ENCODE results near the gene MBL2.

MBL2 gene

GRCh38 chr10:52774182-52774581, 1.6 kb upstream of the MBL2 start:
- no peak for DNase-seq (ENCODE audit: low spot score)
- FAIRE-seq, result no peak

GRCh38 chr10:52771534-52772445, 794 bp downstream of the MBL2 start:
- DNase-seq (ENCODE audit: low spot score) (no peak), FAIRE-seq (no peak)

- FAIRE-seq (no peak), DNase-seq (ENCODE audit: low spot score) (no peak)
These were observed 1.7 kb downstream of the MBL2 start for GRCh38 chr10:52770904-52771303.

- FAIRE-seq (no peak), DNase-seq (ENCODE audit: low spot score) (no peak)
These were observed 2.6 kb downstream of the MBL2 start for GRCh38 chr10:52769966-52770365.

DNA sequence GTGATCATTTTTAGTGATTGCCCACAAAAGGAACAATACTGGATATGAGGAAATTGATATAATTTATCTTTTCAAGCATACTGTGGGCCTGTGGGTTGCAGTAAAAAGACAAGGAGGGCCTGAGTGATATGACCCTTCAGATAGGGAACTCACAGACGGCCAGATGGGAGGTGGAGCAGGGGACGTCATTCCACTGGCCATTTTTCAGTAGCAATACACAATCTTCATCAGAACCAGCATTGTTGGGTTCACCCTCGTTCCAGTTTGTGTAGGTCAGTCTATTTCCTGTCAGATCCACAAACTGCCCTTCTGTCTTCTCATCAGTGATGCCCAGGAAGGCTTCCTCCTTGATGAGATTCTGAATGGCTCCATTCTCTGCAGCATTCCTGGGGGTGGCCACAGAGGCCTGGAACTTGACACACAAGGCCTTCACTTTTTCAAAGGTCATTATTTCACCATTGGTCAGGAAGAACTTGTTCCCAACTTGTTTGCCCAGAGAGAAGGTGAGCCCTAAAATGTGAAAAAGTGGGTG, 4.5 kb downstream of the MBL2 start:
- FAIRE-seq (no peak), DNase-seq (ENCODE audit: low spot score) (no peak)

DNA sequence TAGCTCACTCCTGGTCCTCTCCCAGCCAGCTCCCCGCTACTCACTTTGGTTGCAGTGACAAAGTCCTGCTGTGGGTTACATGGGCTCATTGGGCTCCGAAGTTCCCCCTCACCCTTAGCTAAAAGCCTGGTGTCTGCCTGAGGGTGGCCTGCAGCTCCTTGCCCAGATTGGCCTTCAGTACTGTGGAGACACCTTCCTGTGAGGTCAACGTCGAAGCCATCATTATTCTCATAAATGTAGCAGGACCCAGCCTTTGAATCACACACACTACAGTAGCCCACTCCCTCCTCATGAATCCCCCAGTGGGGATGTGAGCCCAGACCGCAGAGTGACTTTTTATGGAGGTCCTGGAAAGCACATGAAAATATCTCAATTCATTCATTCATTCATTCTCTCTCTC, 10.5 kb downstream of the MBL2 start:
- FAIRE-seq, result no peak
- no peak for DNase-seq (ENCODE audit: low spot score)

DNA sequence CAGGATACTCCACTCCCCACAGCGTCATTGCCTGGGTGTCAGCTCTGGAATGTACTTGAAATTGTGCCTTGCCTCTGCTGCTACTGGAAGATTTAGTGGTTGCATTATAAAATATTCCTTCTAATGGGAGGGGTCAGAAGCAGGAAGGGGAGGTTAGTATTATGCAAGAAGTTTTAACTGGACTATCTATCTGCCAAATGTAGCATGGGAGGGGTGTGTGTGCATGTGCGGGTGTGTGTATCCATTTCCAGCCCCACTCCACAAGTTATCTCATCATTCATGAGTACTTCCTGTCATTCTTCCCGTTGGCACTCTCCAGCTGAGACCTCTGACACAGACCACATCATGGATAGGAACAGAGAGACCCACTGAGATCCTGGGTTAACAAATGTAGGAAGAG, 13.4 kb downstream of the MBL2 start:
- no peak for FAIRE-seq
- no peak for DNase-seq (ENCODE audit: low spot score)

GRCh38 chr10:52758406-52758805, 14.2 kb downstream of the MBL2 start:
- DNase-seq (ENCODE audit: low spot score) (no peak), FAIRE-seq (no peak)

- no peak for DNase-seq (ENCODE audit: low spot score)
- FAIRE-seq, result no peak
These were observed 14.8 kb downstream of the MBL2 start for GRCh38 chr10:52757773-52758172.

DNA sequence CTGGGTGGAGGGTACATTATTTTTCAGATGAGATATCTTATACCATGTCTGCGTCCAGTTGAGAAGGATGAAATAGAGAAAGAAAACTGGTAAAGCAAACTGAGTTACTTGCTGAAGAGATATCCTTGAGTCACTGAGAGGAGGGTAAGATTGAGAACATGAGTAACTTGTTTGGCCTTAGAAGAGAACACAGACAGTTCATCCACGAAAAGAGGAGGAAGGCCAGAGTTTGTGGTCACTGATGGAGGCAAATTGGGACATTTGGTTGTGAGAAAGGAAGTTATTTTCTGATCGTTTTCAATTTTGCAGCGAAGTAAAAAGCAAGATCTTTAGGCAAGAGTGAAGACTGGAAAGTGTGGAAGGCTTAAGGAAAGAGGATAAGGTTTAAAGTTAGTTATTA, 15.6 kb downstream of the MBL2 start:
- FAIRE-seq (no peak), DNase-seq (ENCODE audit: low spot score) (no peak)

DNA sequence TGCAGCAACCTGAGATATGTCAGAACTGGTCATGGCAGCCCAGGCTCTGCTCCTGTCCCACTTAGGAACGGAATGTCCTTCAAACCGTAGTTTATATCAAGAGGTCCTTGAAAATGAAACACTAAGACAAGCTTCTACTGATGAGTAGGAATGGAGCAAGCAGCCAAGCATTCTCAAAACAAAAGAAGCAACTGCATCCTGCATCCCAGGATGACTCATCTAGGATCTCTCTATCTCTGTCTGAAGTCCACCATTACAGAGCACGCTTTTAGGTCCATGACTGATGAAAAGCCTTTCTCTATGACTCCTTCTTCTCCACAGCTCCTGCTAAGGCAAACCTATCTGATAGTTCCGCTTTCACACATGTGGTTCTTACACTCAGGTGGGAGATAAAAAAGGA, 16.3 kb downstream of the MBL2 start:
- no peak for FAIRE-seq
- no peak for DNase-seq (ENCODE audit: low spot score)

DNA sequence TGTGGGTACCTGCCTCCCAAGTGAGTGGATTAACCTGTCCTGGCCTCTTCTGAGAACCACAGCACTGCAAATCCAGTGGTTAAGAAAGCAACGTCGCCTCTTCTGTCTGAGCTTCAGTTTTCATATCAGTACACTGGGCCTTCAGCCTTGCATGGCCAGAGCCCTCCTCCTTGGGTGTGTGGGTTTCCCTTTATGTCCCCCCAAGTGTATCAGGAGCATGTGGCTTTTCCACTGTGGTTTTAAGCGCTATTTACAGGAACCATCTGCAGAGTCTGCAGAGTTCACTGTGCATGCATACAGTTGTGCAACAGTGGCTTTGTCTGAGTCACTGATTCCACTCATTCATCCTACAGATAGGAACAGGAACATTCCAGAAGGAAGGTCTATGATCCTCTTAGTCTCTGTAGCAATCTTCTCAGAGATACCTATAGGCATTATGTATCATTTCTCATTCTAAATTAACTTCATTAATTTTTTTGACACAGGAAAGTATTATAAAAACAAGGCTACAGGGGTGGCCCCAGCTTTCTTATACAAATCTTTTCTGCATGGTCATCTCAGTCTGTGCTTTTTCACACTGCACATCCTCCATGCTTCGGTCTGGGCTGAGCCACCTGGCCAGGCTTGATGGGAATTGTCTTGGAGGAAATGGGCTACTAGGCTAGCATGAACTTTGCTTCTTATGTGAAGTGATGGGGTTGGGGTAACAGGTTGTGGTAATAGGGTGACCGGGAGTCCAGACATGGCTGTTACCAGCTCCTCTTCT, 17.1 kb downstream of the MBL2 start:
- FAIRE-seq (no peak), DNase-seq (ENCODE audit: low spot score) (no peak)

GRCh38 chr10:52752801-52753445, 19.7 kb downstream of the MBL2 start:
- no peak for DNase-seq (ENCODE audit: low spot score)
- FAIRE-seq, result no peak

DNA sequence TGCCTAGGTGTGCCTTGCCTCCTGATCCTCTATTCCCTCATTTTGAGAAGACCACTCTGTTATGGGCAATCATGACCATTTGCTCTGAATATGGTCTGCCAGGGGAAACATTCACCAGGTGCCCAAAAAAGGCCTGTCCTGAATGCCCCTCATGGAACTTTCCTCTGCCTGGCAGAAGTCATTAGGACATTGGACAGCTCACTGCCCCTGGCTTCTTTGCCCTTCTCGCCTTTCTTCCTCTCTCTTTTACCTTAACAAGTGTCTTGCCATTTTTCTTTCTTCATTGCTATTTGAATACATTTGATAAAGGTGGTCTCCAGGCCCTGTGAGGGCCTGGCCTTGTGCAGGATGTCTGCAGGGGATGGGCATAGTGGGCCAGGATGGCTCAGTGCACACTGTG, 20.3 kb downstream of the MBL2 start:
- DNase-seq (ENCODE audit: low spot score), result no peak
- FAIRE-seq, result no peak

- DNase-seq (ENCODE audit: low spot score), result no peak
- FAIRE-seq, result no peak
These were observed 21.2 kb downstream of the MBL2 start for GRCh38 chr10:52751337-52751736.

DNA sequence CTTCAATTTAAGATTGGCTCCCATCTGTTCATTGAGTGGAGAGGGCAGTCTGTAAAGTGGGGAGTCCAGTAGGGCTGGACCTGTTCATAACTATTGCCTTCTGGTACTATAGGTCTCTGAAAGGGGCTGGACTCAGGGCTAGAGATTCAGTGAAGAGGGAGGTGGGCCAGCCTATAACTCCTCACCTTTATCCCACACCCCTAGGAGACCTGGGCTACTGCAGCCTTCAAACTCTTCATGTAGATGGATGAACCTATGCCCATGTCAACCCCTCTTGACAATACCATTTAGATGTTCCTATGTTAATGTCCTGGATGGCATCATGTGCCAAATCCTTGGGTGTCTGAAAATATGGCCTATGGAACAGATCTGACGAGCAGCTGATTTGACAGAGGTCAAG, 22.0 kb downstream of the MBL2 start:
- DNase-seq (ENCODE audit: low spot score), result no peak
- no peak for FAIRE-seq

GRCh38 chr10:52747694-52748093, 24.9 kb downstream of the MBL2 start:
- FAIRE-seq, result no peak
- DNase-seq (ENCODE audit: low spot score), result no peak

GRCh38 chr10:52746169-52746568, 26.4 kb downstream of the MBL2 start:
- no peak for DNase-seq (ENCODE audit: low spot score)
- FAIRE-seq, result no peak

- FAIRE-seq, result no peak
- DNase-seq (ENCODE audit: low spot score), result no peak
These were observed 28.4 kb downstream of the MBL2 start for GRCh38 chr10:52744057-52744805.

- FAIRE-seq (no peak), DNase-seq (ENCODE audit: low spot score) (no peak)
These were observed 29.9 kb downstream of the MBL2 start for GRCh38 chr10:52742731-52743130.

DNA sequence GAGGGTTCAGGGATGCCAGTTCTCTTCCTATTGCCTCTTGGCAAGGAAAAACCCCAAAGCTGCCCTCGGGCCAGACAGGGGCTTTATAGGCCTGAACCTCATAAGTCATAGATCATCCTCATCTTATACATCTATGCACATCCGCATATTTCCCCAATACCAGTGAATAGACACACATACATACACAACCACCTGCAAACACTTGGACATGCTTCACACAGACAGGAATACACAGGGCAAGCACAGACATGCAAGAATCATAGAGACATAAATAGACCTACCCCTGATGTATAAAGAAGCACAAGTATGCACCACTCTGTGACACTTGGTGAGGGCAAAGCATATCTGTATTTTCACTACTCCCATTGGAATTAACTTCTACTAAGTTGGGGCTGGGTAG, 30.7 kb downstream of the MBL2 start:
- no peak for DNase-seq (ENCODE audit: low spot score)
- FAIRE-seq, result no peak

Measured in urothelium cell line (cell line).